Caco-2 (cell line): ENCODE results near the gene SRMS. TPM values are rescaled to one million over a fixed set of nuclear protein-coding genes. Genes with fewer than 3 reads are reported as not detected.

ENCODE experiments used
- BruUV-seq: library from RNA; stranded (reverse); fragments of 400-500 nt; replicated peaks from 2 replicates; lab custom pipeline; 2021; lab: Mats Ljungman, UMichigan
- CTCF ChIA-PET: fragments of 300-600 bp; sonication (Branson Sonifier 250); formaldehyde crosslinking; loops from one replicate; lab custom pipeline; 2022; ENCODE audit warnings: antibody characterized with exemption; lab: Charles Lee
- POLR2A ChIA-PET: fragments of 300-600 bp; sonication (Branson Sonifier 250); formaldehyde crosslinking; loops from one replicate; lab custom pipeline; 2022; ENCODE audit warnings: antibody characterized with exemption; lab: Charles Lee
- DNase-seq, 2 experiments: peaks; one replicate each; pipeline versions ENCODE4 v3.0.0 to v3.0.0-alpha.2; 2020 to 2022
- H3K27me3 ChIP-seq: replicated peaks from 2 replicates; pipeline ENCODE4 v1.6.0; 2011; ENCODE audit warnings: low read length; ENCODE audit not compliant: control insufficient read depth, insufficient read depth
- H3K36me3 ChIP-seq: 2 replicates; pipeline ENCODE4 v1.5.1; 2011; ENCODE audit warnings: low read length; ENCODE audit not compliant: control insufficient read depth, insufficient read depth
- H3K4me1 ChIP-seq: fragments of 250-450 bp; sonication (Bioruptor Pico); 2 replicates; pipeline ENCODE4 v1.5.1; 2020; ENCODE audit warnings: mild to moderate bottlenecking
- H3K4me3 ChIP-seq: 2 replicates; pipeline ENCODE4 v1.5.1; 2011; ENCODE audit warnings: low read depth, mild to moderate bottlenecking, control low read depth, low read length
- H3K9me3 ChIP-seq: fragments of 250-450 bp; sonication (Bioruptor Pico); 2 replicates; pipeline ENCODE4 v1.5.1; 2020; ENCODE audit warnings: mild to moderate bottlenecking, moderate library complexity
- H3K27ac Mint-ChIP-seq: one replicate; pipeline ENCODE4 v1.8.0; 2022; ENCODE audit warnings: mixed read lengths; ENCODE audit not compliant: unreplicated experiment
- H3K27me3 Mint-ChIP-seq: one replicate; pipeline ENCODE4 v1.8.0; 2022; ENCODE audit warnings: mixed read lengths; ENCODE audit not compliant: insufficient read depth, unreplicated experiment
- H3K36me3 Mint-ChIP-seq: one replicate; pipeline ENCODE4 v1.8.0; 2022; ENCODE audit warnings: mild to moderate bottlenecking, mixed read lengths; ENCODE audit not compliant: insufficient read depth, unreplicated experiment
- H3K4me1 Mint-ChIP-seq: one replicate; pipeline ENCODE4 v1.8.0; 2022; ENCODE audit warnings: low read depth, mixed read lengths; ENCODE audit not compliant: unreplicated experiment
- H3K4me3 Mint-ChIP-seq: one replicate; pipeline ENCODE4 v1.8.0; 2022; ENCODE audit warnings: mild to moderate bottlenecking, moderate library complexity, mixed read lengths; ENCODE audit not compliant: unreplicated experiment
- H3K9me3 Mint-ChIP-seq: one replicate; pipeline ENCODE4 v1.8.0; 2022; ENCODE audit warnings: mixed read lengths; ENCODE audit not compliant: unreplicated experiment
- CTCF ChIP-seq, 2 experiments: fragments of 200-600 bp in 1 of 2; IDR thresholded peaks; 1 replicate in 1 of 2; 2 replicates in 1 of 2; pipeline versions ENCODE4 v1.5.1 to v1.8.0; 2011 to 2022; ENCODE audit warnings: antibody characterized with exemption in 1 of 2, control low read depth in 1 of 2, inconsistent platforms in 1 of 2, low read depth in 1 of 2, low read length in 1 of 2, mild to moderate bottlenecking in 1 of 2, moderate library complexity in 1 of 2; ENCODE audit not compliant: insufficient read depth in 1 of 2, severe bottlenecking in 1 of 2, unreplicated experiment in 1 of 2
- intact Hi-C: fragments of 100-400 bp; cut with micrococcal nuclease; formaldehyde crosslinking; loops from one replicate; pipeline ENCODE4 v1.10.0; 2022; ENCODE audit not compliant: unreplicated experiment
- total RNA-seq: library from RNA; stranded (reverse); gene quantifications from 2 replicates; pipeline ENCODE4 v1.2.3, GENCODE V29; 2022

SRMS gene
- total RNA-seq, 1 experiment from 2014 or later: not detected

DNA sequence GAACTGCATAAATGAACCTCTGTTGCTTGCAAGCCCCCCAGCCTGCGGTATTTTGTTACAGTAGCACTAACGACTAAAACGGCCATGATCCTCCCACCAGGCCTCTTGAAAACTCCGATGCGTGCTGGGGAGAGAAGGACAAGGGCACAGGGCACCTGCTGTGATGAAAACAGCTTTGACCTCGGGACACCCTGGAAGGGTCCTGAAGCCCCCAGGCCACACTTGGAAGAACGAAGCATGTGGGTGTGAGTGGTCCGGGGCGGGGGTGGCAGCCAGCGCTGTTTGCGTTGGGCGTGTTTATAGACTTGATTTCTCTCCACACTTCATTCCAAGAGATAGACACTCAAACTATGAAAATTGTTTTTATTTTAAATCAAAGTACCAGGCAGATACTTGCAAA is 39.7 kb upstream of the SRMS start:
- intact Hi-C loops: no loop called here

DNA sequence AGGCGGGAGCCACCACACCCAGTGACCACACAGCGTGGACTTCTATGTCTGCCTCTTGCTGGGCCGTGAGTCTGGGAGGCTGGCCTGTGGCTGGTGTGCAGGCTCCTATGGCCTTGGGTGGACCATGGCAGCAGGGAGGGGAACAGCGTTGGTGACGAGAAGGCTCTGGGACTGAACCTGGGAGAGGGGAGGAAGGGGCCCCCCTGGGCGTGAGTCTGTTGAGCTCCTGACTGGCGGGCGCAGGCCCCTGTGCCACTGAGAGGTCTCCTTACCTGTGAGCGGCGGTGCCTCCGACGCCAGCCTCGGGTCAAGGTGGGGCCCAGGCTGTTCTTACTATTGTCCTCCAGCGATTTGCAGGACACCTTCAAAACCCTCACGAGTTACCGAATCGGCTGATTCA is 39.2 kb upstream of the SRMS start:
- Mint-ChIP-seq H3K36me3 (peaks cover 8% of the 10 kb centered on the region), H3K27me3 (no peaks in the 10 kb centered on the region), H3K4me3 (no peak overlapping the region), H3K9me3 (no peaks in the 10 kb centered on the region), H3K4me1 (no peaks in the 10 kb centered on the region), H3K27ac (no peak overlapping the region)
- peaks cover 1% of the 10 kb centered on the region; the same call in 1 of the 2 replicates for H3K36me3 ChIP-seq
- no TSS peak for BruUV-seq
- H3K9me3 ChIP-seq: no peaks in the 10 kb centered on the region
- H3K4me1 ChIP-seq: no peaks in the 10 kb centered on the region
- ChIA-PET CTCF (no interaction called here), POLR2A (no interaction called here)
- TF ChIP-seq CTCF (IDR thresholded peaks at IDR 0.05; ENCODE audit: insufficient read depth in 1 of 2, low read depth in 1 of 2, low read length in 1 of 2, severe bottlenecking in 1 of 2, unreplicated experiment in 1 of 2): no peak
- no peak overlapping the region for H3K4me3 ChIP-seq
- H3K27me3 ChIP-seq: no peaks in the 10 kb centered on the region
- no peak for DNase-seq
- intact Hi-C loops: no loop called here

More for the DNA sequence above, 39.7 kb upstream of the SRMS start:
- H3K4me1 ChIP-seq: no peaks in the 10 kb centered on the region
- Mint-ChIP-seq H3K4me1 (no peaks in the 10 kb centered on the region), H3K4me3 (no peak overlapping the region), H3K36me3 (peaks cover 8% of the 10 kb centered on the region), H3K9me3 (no peaks in the 10 kb centered on the region), H3K27me3 (no peaks in the 10 kb centered on the region), H3K27ac (no peak overlapping the region)
- no TSS peak for BruUV-seq
- no peaks in the 10 kb centered on the region for H3K27me3 ChIP-seq
- POLR2A ChIA-PET: no interaction called here
- DNase-seq: no peak
- CTCF ChIA-PET: no interaction called here
- H3K9me3 ChIP-seq: no peaks in the 10 kb centered on the region
- no peak overlapping the region for H3K4me3 ChIP-seq
- peaks cover 1% of the 10 kb centered on the region; the same call in 1 of the 2 replicates for H3K36me3 ChIP-seq
- TF ChIP-seq CTCF (IDR thresholded peaks at IDR 0.05; ENCODE audit: insufficient read depth in 1 of 2, low read depth in 1 of 2, low read length in 1 of 2, severe bottlenecking in 1 of 2, unreplicated experiment in 1 of 2): no peak

DNA sequence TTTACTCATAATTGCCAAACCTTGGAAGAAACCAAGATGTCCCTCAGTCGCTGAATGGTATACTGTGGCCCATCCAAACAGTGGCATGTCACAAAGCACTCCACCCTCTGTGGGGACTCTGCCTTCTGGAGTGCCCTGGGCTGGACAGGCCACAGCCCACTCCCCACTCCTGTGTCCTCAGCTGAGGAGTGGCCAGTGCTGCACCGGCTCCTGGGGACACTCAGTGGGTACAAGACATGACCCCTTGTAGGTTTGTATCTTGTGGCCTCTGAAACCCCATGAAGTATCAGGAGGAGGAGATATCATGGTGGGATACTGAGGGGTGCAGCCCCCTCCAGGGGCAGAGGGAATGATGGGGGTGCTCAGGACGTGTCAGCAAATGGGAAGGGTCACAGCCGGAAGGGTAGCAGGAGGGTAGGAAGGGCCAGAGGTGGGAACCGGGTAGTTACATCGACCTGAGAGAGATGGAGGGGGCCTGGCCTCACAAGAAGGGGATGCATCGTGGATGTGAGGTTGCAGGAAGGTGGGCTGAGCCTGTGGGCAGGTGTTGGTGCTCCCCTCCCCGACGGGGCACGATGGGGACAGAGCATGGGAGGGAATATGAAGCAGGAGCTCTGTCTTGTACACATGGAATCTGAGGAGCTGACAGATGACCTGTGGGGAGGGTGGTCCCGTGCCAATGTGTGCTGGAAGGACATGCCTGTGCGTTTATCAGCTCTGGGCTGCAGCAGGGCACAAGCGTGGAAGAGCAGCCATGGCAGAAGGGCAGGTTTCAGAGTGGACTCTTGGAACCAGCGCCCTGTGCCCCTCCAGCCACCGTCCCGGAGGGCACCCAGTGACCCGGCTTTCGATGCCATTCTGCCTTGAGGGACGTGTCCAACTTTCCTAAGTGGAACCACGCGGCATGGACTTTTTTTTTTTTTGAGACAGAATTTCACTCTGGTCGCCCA is 38.3 kb upstream of the SRMS start:
- no peak for DNase-seq
- no peaks in the 10 kb centered on the region for H3K4me1 ChIP-seq
- H3K36me3 ChIP-seq: peaks cover under 1% of the 10 kb centered on the region; the same call in 1 of the 2 replicates
- Mint-ChIP-seq H3K4me3 (no peak overlapping the region), H3K36me3 (peaks cover 8% of the 10 kb centered on the region), H3K27ac (no peak overlapping the region), H3K9me3 (no peaks in the 10 kb centered on the region), H3K27me3 (no peaks in the 10 kb centered on the region), H3K4me1 (no peaks in the 10 kb centered on the region)
- ChIA-PET POLR2A (no interaction called here), CTCF (interaction anchor here (0.5 kb wide), 1 partner anchor 56 kb away, joined by 3 read pairs; no protein-coding TSS in a partner anchor)
- no TSS peak for BruUV-seq
- H3K9me3 ChIP-seq: no peaks in the 10 kb centered on the region
- no peak overlapping the region for H3K4me3 ChIP-seq
- intact Hi-C loops: no loop called here
- TF ChIP-seq CTCF (IDR thresholded peaks at IDR 0.05; ENCODE audit: insufficient read depth in 1 of 2, low read depth in 1 of 2, low read length in 1 of 2, severe bottlenecking in 1 of 2, unreplicated experiment in 1 of 2): no peak
- no peaks in the 10 kb centered on the region for H3K27me3 ChIP-seq
